Muscle of arm (tissue), 12 donors: Measurements from ENCODE around the gene CAMK1G. TPM values are rescaled to one million over a fixed set of nuclear protein-coding genes. Genes with fewer than 3 reads are reported as not detected.
A peak's percentile ranks its signal among the peaks of the same experiment; 100 is the strongest.

Experiments
- DNase-seq: peaks from one replicate; pipeline ENCODE4 v3.0.0-alpha.2; 2013
- polyA plus RNA-seq, 12 donors: library from polyadenylated mRNA; unstranded; fragments of 120-200 nt; gene quantifications; one replicate each; pipeline ENCODE4 v1.2.1, GENCODE V29; 2013; ENCODE audit not compliant: insufficient read length in 12 of 12

Gene CAMK1G
- polyA plus RNA-seq, 12 donors: 0.11 to 0.61 (median 0.25) TPM; not detected in 6

GRCh38 chr1:209634005-209634737 is 50.7 kb downstream of the CAMK1G start:
- no peak for DNase-seq

- no peak for DNase-seq
Observed at GRCh38 chr1:209635850-209636249, 52.3 kb downstream of the CAMK1G start.

- peak; percentile 75 for DNase-seq
Observed at GRCh38 chr1:209641832-209642172, 58.3 kb downstream of the CAMK1G start.

- DNase-seq: no peak
Observed at GRCh38 chr1:209642816-209643215, 59.3 kb downstream of the CAMK1G start.

GRCh38 chr1:209643285-209644020 is 59.9 kb downstream of the CAMK1G start:
- DNase-seq: peak; percentile 58

- no peak for DNase-seq
Observed at GRCh38 chr1:209645574-209646452, 62.3 kb downstream of the CAMK1G start.

DNA sequence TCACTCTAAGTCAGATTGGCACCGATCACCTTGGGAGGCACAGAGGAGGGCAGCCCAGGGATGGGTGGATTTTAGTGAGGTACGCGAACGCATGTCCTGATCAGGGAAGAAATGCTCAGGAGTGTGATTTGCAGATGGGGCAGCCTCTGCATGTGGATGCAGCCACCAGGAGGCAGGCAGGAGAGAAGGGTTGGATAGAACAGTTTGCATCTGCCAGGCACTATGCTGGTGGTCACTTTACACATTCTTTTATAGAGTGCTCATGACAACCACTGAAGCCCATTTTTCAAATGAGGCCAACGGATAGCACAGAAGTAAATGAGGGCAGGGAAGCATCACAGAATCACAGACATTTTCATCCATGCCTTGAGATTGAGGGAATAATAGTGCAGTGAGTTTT is 63.0 kb downstream of the CAMK1G start:
- no peak for DNase-seq

DNA sequence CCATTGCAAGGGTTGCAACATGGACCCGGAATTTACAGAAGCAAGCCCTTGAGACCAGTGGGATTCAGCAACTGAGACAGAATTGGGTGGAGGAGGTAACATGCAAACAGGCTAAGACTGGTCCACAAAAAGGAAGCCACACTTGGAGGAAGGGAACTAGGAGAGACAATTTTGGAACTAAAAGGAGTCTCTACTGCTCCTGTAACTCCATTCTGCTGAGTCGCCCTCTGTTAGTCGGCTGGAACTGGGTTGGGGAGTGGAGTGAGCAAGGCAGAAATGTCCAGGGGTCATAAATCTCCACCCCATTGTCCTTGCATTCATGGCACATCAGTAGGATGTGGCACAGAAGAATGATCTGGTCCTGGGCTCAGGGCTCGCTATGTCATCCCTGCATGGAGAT is 63.6 kb downstream of the CAMK1G start:
- DNase-seq: no peak

- no peak for DNase-seq
Observed at GRCh38 chr1:209648346-209648745, 64.8 kb downstream of the CAMK1G start.

GRCh38 chr1:209648931-209649776 is 65.6 kb downstream of the CAMK1G start:
- DNase-seq: no peak

DNA sequence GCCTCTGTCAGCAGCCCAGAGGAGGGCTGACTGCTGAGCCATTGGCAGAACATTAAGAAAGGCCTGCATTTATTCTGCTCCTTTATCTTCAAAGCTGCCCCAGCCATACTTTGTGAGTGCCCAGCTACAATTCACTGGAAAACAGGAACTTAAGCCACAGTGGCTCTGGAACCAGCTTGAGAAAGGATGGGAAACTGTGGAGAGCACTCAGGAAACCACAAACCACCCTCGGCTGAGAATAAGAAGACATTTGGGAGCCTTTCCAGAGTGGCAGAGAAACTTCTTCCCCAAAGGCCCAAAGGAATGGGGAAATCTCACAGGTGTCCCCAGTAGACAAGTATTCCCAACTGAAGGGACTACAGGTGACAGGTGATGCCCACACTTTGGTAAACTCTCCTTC is 66.9 kb downstream of the CAMK1G start:
- no peak for DNase-seq

DNA sequence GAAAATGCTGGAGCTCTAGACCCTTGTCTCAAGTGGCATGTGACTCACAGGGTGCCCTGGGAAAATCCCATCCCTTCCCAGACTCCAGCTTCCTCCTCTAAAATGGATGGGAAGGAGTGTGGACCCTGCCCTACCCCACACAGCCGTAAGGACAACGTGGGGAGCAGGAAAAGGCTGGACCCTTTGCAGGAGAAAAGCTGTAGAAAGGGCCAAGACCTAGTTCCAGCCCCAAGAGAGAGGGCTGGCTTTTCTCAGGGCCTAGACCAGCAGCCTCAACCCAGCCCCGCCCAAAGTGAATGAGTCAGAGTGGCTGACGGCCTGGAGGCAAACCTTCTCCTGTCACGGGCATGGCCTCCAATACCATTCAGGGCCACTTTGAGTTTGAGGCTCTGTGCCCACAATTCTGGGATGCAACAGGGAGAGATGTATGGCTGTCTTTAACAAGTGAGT is 67.6 kb downstream of the CAMK1G start:
- no peak for DNase-seq

GRCh38 chr1:209652121-209652735 is 68.7 kb downstream of the CAMK1G start, which contains the start of gene LAMB3:
Gene LAMB3 (minus strand): TSS chr1:209652425. CDS start chr1:209650944, 1,481 bp downstream.
- no peak for DNase-seq

GRCh38 chr1:209652873-209653401 is 69.4 kb downstream of the CAMK1G start:
- DNase-seq: no peak

GRCh38 chr1:209653915-209654351 is 70.4 kb downstream of the CAMK1G start:
- DNase-seq: no peak

DNA sequence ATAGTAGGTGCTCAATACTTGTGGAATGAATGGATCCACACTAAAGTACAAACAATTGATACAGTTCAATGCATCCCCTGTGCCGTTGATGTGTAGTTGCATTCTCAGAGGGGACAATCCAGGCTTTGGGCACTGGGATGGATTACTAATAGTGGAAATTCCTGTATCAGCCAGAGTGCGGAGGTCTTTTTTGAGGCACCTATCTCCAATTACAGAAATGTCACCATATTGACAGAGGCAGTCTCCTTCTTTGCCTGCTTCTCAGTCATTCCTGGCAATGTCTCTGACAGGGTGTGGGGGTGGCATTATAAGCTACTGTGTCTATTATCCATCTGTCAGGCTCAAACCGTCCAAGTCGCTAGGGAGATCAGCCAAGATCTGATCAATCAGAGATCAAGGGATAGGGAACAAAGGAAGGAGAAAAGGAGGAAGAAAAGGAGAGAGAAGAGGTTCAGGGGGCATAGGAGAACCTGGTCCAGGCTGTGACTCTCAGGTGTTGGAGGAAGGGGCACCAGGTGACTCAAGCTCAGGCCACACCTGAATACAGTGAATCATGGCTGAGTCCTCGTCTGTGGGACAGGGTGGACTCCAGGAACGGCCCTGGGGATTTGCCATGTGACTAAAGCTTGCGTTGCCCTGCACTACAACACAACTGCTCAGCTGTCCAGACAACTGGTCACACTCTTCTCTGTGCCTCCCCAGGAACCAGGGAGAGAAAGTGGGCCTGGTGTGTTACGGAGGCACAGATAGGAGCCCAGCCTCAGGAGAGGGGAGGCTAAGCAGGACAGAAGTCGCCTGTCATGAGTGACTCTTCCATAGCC is 72.1 kb downstream of the CAMK1G start:
- DNase-seq: no peak

DNA sequence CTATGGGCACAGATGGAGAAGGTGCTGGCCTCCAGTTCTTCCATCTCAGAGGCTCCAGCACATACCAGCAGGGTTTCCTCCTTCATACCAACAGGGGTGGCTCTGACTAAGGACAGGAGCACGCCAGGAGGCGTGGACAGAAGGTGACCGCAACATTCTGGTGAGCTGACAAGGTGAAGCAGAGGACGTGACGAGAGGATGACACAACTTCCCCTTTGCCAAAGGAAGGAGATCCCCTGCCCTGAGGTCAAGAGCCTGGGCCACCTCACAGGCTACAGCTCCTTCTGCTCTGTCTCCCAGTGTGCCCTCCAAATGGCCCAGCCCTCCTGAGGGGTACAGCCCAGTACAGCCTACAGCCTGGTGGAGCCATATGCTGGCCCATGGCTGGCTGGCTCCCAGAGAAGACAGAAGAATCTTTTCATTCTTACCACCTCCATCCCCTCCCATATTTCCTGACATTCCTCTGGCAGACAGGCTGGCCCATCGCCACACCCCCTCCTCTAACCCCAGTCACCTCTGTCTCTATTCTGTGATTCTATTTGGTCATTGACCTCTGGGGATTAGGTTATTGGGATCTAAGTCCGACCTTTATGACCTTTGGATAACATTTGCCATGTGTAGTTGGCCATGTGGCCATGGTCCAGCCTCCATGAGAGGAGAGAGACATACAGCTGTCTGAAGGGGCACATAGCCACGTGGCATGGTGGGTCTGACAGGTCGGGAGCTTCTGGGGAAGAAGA is 73.8 kb downstream of the CAMK1G start:
- no peak for DNase-seq

DNA sequence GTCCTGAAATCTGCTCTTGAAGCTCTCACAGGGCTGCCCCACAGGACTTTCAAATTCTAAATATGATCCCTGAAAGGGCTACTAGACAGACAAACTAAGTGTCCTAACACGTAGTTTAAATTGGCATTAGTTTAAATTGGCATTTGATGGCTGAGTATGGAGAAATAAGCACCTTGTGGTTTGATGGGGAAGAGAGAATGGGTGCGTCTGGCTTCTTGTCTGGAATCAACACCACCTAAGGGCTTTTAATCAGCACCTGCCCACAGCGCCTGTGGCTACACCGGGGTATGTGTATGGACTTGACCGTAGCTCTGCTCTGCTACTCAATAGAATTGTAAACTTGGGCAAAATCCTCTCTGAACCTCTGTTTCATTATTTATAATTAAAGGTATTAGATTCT is 74.4 kb downstream of the CAMK1G start:
- DNase-seq: no peak

DNA sequence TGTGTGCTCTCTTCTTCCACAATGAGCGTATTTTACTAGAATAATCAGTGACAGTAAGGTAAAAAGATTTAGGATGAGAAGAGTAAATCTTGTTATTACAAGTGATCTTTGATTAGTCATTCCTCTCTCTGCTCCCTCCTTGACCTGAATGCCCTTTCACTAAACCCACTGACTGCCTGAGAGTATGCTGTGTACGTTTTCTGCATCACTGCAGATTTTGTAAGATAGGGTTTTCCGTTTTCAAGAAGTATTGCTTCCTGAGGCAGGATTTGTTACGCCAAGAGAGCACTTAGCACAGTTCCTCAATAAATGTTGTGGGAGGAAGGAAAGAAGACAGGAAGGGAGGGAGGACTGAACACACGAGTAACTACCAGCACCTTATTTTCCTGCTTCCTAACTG is 76.4 kb downstream of the CAMK1G start:
- no peak for DNase-seq
